ENCODE results near the gene CDH23. TPM values are rescaled to one million over a fixed set of nuclear protein-coding genes. Genes with fewer than 3 reads are reported as not detected.
A peak's percentile ranks its signal among the peaks of the same experiment; 100 is the strongest.

CDH23 gene
- total and polyA plus RNA-seq, 12 donors, result 1.7 to 20.2 (median 7.8) TPM

DNA sequence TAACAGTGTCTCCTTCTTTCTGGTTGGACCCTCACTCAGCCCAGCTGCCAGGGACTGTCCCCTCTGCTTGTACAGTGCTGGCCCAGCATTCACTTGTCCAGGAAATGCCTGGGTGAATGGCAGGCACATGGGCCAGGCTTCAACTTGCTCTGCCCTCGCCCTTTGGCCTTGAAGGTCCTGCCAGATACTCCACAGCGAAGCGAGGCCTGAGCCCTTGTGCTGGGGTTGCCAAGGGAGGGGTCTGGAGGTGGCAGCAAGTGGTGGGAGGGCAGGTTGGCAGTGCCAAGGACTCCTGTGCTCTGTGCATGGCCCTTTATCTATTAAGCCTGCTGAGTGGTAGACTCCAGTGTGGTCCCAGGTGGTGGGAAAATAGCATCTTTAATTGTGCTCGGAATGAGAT, 75.7 kb downstream of the CDH23 start:
- Histone ChIP-seq H3K27me3 (no peaks in the 10 kb centered on the region), H3K36me3 (replicated peaks in 1 of 2) (no peaks in the 10 kb centered on the region), H3K4me3 (no peak overlapping the region), H3K27ac (peak overlapping the region in 1 of 5 donors; percentile 32), H3K9me3 (replicated peaks in 1 of 3) (no peaks in the 10 kb centered on the region), H3K4me1 (replicated peaks in 1 of 2) (peaks cover 13 to 28% of the 10 kb centered on the region in 2 donors)
- TF ChIP-seq, protein P1, sequence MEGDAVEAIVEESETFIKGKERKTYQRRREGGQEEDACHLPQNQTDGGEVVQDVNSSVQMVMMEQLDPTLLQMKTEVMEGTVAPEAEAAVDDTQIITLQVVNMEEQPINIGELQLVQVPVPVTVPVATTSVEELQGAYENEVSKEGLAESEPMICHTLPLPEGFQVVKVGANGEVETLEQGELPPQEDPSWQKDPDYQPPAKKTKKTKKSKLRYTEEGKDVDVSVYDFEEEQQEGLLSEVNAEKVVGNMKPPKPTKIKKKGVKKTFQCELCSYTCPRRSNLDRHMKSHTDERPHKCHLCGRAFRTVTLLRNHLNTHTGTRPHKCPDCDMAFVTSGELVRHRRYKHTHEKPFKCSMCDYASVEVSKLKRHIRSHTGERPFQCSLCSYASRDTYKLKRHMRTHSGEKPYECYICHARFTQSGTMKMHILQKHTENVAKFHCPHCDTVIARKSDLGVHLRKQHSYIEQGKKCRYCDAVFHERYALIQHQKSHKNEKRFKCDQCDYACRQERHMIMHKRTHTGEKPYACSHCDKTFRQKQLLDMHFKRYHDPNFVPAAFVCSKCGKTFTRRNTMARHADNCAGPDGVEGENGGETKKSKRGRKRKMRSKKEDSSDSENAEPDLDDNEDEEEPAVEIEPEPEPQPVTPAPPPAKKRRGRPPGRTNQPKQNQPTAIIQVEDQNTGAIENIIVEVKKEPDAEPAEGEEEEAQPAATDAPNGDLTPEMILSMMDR (IDR thresholded peaks at IDR 0.05), result no peak
- TF ChIP-seq POLR2A (IDR thresholded peaks at IDR 0.05), result no peak
- WGBS, 4 donors, result 34 to 55% (median 42%) methylated on average over 1 to 4 of the region's 4 CpGs
- intact Hi-C loops (cut with DNase I), result no loop called here
- DNase-seq, result peak in 1 of 7 donors; percentile 23

DNA sequence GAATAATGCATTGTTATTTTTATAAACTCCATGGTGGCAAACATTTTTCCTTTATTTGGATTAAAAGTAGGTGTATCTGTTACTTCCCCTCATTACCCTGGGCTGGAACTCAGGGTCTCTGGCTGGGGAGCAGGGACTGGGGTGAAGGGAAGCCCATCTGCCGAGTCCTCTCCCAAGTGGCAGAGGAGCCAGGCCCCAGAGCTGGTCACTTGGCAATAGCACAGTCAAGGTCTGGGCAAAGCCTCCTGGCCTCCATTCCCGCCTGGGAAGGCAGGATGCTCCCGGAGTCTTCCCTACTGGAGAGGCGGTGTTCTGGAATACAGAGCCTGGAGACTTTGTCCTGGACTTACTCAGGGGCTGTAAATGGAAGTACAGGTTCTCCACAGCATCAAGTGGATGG, 76.2 kb downstream of the CDH23 start:
- intact Hi-C loops (cut with DNase I), result no loop called here
- peaks cover 13 to 28% of the 10 kb centered on the region in 2 donors for H3K4me1 ChIP-seq (replicated peaks in 1 of 2)
- 82 to 91% (median 86%) methylated on average over 1 to 4 of the region's 4 CpGs for WGBS, 4 donors

DNA sequence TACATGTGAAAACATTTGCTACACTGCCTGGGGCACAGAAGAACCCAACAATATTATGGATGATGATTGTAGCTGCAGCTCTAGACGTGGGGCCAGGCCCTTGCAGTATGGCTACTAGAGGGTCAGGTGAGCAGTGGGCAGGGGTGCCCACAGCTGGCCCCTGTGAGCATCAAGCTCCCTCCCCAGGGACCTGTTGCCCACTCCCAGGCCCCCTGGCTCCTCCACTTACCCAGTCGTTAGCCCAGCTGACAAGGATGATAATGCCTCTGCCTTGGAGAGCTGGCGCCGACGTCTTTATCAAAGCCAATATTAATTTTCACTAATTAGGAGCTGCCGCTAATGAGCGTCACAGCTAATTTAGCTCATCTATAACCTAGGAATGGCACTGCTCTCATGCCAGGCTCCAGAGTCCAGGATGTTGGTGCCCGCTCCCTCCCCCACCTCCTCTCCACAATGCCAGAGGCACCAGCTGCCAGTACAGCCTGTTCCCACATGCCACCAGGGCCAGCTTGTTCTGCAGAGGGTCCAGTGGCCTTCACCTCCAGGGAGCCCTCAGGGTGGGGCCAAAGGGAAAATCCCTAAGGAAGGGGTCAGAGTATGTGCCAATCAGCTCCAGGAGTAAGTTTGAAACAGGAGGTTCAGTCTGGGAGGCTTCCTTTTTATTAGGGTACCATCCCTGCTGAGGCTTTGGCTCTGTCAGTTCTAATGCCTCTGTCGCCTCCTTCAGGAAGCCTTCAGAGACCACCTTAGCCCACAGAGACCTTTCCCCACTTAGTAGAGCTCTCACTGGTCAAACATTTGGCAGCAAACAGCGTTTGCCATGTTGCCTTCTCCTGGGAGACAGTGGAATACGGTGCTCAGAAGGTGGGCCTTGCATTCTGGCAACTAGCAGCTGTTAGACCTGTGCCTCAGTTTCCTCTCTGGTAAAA, 77.2 kb downstream of the CDH23 start:
- H3K4me1 ChIP-seq (replicated peaks in 1 of 2), result peaks cover 13 to 28% of the 10 kb centered on the region in 2 donors
- H3K27me3 ChIP-seq, result no peaks in the 10 kb centered on the region
- WGBS, 4 donors, result 86 to 94% (median 89%) methylated on average over 5 to 11 of the region's 11 CpGs
- H3K36me3 ChIP-seq (replicated peaks in 1 of 2), result no peaks in the 10 kb centered on the region
- intact Hi-C loops (cut with DNase I), result no loop called here
- H3K27ac ChIP-seq, result no peak overlapping the region
- no peak for DNase-seq
- H3K4me3 ChIP-seq, result no peak overlapping the region
- no peaks in the 10 kb centered on the region for H3K9me3 ChIP-seq (replicated peaks in 1 of 3)
- TF ChIP-seq, protein P1 (IDR thresholded peaks at IDR 0.05), result no peak
- TF ChIP-seq POLR2A (IDR thresholded peaks at IDR 0.05), result no peak

More for the DNA sequence above, 76.2 kb downstream of the CDH23 start:
- Histone ChIP-seq H3K36me3 (replicated peaks in 1 of 2) (no peaks in the 10 kb centered on the region), H3K9me3 (replicated peaks in 1 of 3) (no peaks in the 10 kb centered on the region), H3K27me3 (no peaks in the 10 kb centered on the region), H3K4me3 (no peak overlapping the region), H3K27ac (no peak overlapping the region)
- no peak for TF ChIP-seq POLR2A (IDR thresholded peaks at IDR 0.05)
- TF ChIP-seq, protein P1 (IDR thresholded peaks at IDR 0.05), result no peak
- DNase-seq, result no peak

DNA sequence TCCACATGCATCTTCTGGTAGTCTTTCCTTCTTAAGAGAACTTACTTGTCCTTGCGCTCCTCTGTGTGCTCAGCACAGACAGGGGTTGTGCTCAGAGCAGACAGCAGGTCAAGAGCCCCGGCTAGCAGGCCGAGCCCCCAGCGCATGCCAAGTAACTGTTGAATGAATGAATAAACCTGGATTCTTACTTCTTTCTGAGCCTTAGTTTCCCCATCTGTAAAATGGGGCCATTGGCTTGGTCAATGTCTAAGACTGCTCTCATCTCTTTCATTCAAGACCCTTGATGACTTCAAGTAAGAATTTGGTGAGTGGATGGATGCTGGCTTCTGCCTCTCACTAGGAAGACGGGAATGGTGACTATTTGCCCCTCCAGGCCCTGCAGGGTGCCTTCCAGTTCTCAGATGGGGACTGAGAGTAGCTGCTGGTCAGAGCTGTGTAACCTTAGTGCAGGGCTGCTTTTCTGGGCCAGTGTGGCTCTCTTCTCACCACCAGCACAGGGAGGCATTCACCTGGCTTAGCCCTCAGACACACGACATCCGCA, 78.1 kb downstream of the CDH23 start:
- peak overlapping the region in 1 of 5 donors; percentile 79 for H3K27ac ChIP-seq
- H3K4me1 ChIP-seq (replicated peaks in 1 of 2), result peaks cover 13 to 28% of the 10 kb centered on the region in 2 donors
- H3K27me3 ChIP-seq, result no peaks in the 10 kb centered on the region
- H3K36me3 ChIP-seq (replicated peaks in 1 of 2), result no peaks in the 10 kb centered on the region
- H3K4me3 ChIP-seq, result no peak overlapping the region
- DNase-seq, result no peak
- intact Hi-C loops (cut with DNase I), result no loop called here
- WGBS, 4 donors, result 66 to 84% (median 76%) methylated on average over 5 to 7 of the region's 7 CpGs
- no peak for TF ChIP-seq POLR2A (IDR thresholded peaks at IDR 0.05)
- TF ChIP-seq, protein P1 (IDR thresholded peaks at IDR 0.05), result no peak
- H3K9me3 ChIP-seq (replicated peaks in 1 of 3), result no peaks in the 10 kb centered on the region

Measured in adrenal gland (tissue), 12 donors.